ENCODE data around the gene BORCS8. TPM values are rescaled to one million over a fixed set of nuclear protein-coding genes. Genes with fewer than 3 reads are reported as not detected.

BORCS8 gene
- total and polyA plus RNA-seq, 2 of the 13 experiments (the other 11 are each of a cell fraction or from before 2014, with no cell fraction given): 9.6 to 13.3 TPM

- no peak; the same call in 1 of the 2 replicates for TF ChIP-seq ZNF891 (CRISPR knock-in tag; IDR thresholded peaks at IDR 0.05)
- no peak for TF ChIP-seq ZNF644 (CRISPR knock-in tag; IDR thresholded peaks at IDR 0.05; ENCODE audit: low read depth)
- no peak for TF ChIP-seq ZNF775 (CRISPR knock-in tag; IDR thresholded peaks at IDR 0.05; ENCODE audit: borderline replicate concordance)
- TF ChIP-seq ZNF296 (CRISPR knock-in tag; conservative IDR thresholded peaks at IDR 0.05): no peak
- no peak for TF ChIP-seq MIXL1 (CRISPR knock-in tag; IDR thresholded peaks at IDR 0.05)
- no peak for TF ChIP-seq ZBTB7B (CRISPR knock-in tag; IDR thresholded peaks at IDR 0.05)
- TF ChIP-seq ELF3 (CRISPR knock-in tag; IDR thresholded peaks at IDR 0.05): no peak
- TF ChIP-seq ZNF230 (CRISPR knock-in tag; IDR thresholded peaks at IDR 0.05): peak; percentile 59; the same call in 1 of the 2 replicates
- TF ChIP-seq REL (CRISPR knock-in tag; conservative IDR thresholded peaks at IDR 0.05): no peak
- no peak for TF ChIP-seq HIVEP1 (CRISPR knock-in tag; IDR thresholded peaks at IDR 0.05)
- no peak for TF ChIP-seq DNMT1 (CRISPR knock-in tag; IDR thresholded peaks at IDR 0.05)
- TF ChIP-seq SAP130 (CRISPR knock-in tag; IDR thresholded peaks at IDR 0.05; ENCODE audit: low read depth): peak; percentile 53
- TF ChIP-seq POLR2A (IDR thresholded peaks at IDR 0.05; ENCODE audit: insufficient read depth in 1 of 2, low read depth in 2 of 2, low read length in 2 of 2): peak in 1 of 2 experiments; percentile 46; a peak in 2 of 4 replicates
- no peak for TF ChIP-seq SRF (IDR thresholded peaks at IDR 0.05; ENCODE audit: low read depth, low read length)
- no peak for TF ChIP-seq ZNF431 (CRISPR knock-in tag; IDR thresholded peaks at IDR 0.05; ENCODE audit: borderline replicate concordance, low read depth)
- peak; percentile 28; the same call in 1 of the 2 replicates for TF ChIP-seq PITX1 (CRISPR knock-in tag; IDR thresholded peaks at IDR 0.05)
- TF ChIP-seq ISX (CRISPR knock-in tag; conservative IDR thresholded peaks at IDR 0.05): no peak
- 0 out of 2 replicates have a peak, but pooled peaks have one; percentile 37 for TF ChIP-seq CAMTA2 (CRISPR knock-in tag; IDR thresholded peaks at IDR 0.05; ENCODE audit: borderline replicate concordance)
- TF ChIP-seq SP1 (IDR thresholded peaks at IDR 0.05): no peak
- TF ChIP-seq SP1 (CRISPR knock-in tag; IDR thresholded peaks at IDR 0.05): peak; percentile 85
- TF ChIP-seq NBN (conservative IDR thresholded peaks at IDR 0.05): no peak
- TF ChIP-seq DR1 (CRISPR knock-in tag; IDR thresholded peaks at IDR 0.05): peak; percentile 54; the same call in 1 of the 2 replicates
- TF ChIP-seq FOSL2 (CRISPR knock-in tag; IDR thresholded peaks at IDR 0.05): no peak
- no peak for TF ChIP-seq ZNF260 (CRISPR knock-in tag; IDR thresholded peaks at IDR 0.05; ENCODE audit: borderline replicate concordance, low read depth)
- no peak for TF ChIP-seq NFAT5 (CRISPR knock-in tag; IDR thresholded peaks at IDR 0.05)
- peak; percentile 76 for TF ChIP-seq RBFOX2 (IDR thresholded peaks at IDR 0.05; ENCODE audit: low read depth, low read length)
- TF ChIP-seq ZNF740 (CRISPR knock-in tag; IDR thresholded peaks at IDR 0.05): no peak
- no peak for TF ChIP-seq GFI1 (CRISPR knock-in tag; IDR thresholded peaks at IDR 0.05; ENCODE audit: borderline replicate concordance)
- TF ChIP-seq MBNL3 (CRISPR knock-in tag; conservative IDR thresholded peaks at IDR 0.05): no peak
Observed at GRCh38 chr19:19170053-19170872, 21.7 kb downstream of the BORCS8 start, which contains the start of gene MEF2B (continued).
